Measurements from ENCODE around the gene SIRT3. TPM values are rescaled to one million over a fixed set of nuclear protein-coding genes. Genes with fewer than 3 reads are reported as not detected.

The SIRT3 gene
- total RNA-seq = 4.1 and 5.5 TPM in 2 replicates

DNA sequence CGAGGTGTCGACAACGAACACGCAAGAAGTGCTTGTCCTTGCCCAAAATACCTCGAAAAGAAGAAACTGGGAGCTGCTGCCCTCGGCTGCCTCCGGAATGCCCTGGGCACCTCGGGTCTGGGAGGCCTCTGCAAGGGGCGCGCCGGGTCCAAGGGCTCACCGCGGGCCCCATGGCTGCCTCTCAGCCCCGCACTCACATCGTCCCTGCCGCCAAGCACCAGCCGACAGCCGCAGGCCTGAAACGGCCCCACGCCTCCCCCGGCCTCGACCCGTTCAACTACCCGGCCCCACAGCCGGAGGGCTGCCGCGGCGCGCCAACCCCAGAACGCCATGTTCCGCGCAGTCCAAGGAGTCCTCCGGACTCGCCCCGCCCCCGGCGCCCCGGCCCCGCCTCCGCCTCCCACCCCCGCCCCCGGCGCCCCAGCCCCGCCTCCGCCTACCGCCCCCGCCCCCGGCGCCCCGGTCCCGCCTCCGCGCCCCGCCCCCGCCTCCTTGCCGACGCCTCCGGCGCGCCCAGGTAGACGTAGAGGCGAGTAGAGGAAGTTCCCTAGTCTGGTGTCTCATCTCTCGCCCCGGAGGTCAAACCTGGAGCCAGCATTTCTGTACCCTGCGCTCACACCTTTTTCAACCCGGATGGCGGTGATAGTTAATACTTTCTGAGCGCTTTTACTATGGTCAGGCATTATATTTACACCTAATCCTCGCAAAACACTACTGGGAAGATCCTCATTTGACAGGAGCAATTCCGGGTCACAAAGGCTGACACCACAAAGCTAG, at the start of gene SIRT3:
SIRT3 (minus strand) TSS at position 346 of the 777 bp plus-strand sequence; CDS start at position 332, 14 bp downstream.

DNA sequence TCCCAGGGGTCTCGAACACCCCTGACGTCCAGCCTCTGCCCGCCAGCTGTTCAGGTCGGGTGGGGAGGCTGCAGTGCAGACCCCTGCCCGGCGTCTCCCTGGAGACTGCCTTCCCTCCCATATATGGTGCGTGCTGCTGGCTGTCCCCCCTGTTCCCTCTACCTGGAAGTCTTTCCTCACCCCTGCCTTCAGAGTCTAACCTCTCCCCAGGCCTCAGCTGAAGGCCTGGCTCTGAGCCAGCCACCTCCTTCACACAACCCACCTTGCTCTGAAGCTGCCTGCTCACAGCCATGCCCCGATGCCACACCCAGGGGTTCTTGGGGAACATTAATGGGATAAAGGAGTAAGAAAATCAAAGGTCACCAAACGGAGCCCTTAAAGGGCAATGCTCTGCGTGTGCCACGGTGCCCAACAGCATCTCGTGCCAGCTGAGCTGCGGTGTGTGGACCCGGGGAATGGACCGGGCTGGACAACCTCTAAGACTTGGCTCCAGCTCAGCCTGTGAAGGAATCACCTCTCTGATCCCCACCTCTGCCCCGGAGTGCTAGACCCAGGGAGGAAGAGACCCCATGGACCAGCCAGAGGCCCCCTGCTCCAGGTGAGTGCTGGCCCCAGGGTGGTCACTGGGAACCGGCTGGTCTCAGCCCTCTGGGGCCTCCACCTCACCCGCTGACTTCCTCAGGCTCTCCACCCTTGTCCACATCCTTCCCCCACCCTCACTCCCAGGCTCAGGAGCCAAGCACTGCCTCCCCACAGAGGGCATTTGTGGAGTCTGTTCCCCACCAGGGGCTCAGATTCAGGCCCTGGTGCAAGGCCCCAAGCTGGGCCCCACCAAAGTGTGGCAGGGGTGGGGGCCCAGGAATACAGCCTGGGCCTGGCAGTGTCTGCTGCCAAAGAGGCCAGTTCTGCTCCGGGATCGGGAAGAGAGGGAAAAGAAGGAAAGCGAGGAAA, 42.1 kb upstream of the SIRT3 start, which contains the start of gene NLRP6:
NLRP6 (plus strand) TSS at position 407 of the 951 bp plus-strand sequence; CDS start at position 570, 163 bp downstream.

DNA sequence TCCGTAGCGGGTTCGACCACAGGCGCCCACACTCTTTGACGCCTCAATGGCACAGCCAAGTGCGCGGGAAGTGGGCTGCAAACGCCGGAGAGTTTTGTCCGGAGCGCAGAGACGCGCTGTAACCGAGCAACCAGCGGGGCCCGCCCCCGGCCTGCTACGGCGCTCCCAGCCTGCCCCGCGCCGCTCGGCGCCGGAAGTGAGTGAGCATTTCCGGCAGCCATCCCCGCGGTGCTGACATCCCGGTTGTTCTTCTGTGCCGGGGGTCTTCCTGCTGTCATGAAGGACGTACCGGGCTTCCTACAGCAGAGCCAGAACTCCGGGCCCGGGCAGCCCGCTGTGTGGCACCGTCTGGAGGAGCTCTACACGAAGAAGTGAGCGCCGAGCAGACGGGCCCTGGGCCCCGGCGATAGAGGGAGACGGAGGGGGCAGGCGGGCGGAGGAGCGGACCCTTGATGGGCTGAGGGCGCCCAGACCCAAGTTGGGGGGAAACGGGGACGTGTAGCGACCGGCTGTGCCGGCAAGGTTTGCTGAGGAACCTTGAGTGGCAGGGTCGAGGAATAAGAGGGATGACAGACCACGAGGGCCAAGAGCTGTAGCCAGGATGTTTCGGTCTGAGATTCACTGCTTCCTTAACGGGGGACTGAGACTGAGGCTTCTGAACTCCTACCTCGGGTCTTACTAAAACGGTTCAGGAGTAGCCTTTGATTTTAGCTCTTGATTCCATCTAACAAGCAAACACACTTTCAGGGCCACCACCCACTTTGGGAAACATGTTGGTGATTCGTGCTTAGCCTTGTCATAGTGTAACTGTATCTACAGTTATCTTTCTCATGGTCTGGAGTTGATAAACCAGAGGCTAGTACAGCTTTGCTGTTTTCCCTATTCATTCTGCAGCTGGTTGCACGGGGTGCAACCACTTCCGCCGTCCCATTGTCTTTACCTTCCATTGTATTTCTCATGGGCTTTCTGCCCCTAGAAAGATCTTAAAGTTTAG, 929 bp upstream of the SIRT3 start, which contains the start of gene PSMD13:
PSMD13 (plus strand) TSS at position 203 of the 994 bp plus-strand sequence; CDS start at position 277, 74 bp downstream.

DNA sequence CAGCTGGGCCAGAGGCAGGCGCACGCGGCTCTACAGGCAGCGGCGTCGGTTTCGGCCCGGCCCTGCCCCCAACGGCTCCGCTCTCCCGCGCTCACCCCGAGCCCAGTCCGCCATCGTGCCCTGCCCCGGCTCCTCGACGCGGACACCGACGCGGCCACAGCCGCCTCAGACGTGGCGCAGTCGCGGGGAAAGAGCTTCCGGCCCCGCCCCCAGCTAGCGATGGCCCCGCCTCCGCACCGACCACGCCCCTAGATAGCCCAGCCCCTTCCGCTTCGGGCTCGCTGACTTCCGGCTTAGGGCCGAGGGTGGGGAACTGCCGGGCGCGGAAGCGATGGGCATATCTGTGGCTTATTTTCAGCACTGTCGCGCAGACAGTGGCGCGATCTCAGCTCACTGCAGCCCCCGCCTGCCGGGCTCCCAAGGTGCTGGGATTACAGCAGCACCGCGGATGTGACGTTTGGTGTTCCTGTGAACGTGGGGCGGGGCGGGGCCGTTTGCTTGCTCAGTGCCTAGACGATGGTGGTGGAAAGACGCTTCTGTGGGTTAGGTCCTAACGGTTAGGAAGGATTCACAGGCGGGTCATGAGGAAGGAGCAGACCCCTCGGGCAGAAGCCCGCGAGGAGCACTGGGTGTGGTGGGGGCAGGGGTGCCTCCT, 28.8 kb downstream of the SIRT3 start, which contains the start of the genes BET1L and RIC8A:
BET1L (minus strand) TSS at position 192 of the 655 bp plus-strand sequence; CDS start at position 114, 78 bp downstream.
RIC8A (plus strand) TSS at position 501 of the 655 bp plus-strand sequence. CDS start 1,147 bp downstream, outside the sequence.

DNA sequence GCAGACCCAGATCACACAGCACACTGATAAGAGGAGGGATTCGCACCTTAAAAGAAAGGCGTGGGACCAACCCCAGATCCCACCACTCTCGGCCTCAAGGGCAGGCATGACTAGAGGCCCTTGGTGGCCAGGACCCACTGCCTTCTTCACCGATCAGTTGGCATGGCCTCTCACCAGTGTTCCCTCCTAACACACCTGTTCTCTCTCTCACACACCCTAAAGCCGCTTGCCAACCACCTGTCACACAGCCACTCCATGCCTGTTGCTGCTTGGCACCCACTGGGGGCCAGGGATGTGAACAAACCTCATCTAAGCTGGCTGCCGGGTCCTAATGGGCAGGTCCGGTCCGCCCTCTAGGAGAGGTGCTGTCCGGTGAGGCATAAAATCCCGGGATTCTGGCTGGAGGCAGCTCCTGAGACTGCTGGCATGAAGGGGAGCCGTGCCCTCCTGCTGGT, 43.4 kb downstream of the SIRT3 start, which contains the start of gene SCGB1C1:
SCGB1C1 (plus strand) TSS at position 405 of the 455 bp plus-strand sequence; CDS start at position 427, 22 bp downstream.

Other genes with a start within 250 kb of the SIRT3 start
- gene SCGB1C1, start 43.3 kb downstream of the SIRT3 start, total RNA-seq = not detected in 2 replicates
- 14.0 and 14.5 TPM in 2 replicates for gene BET1L, start 28.9 kb downstream of the SIRT3 start, total RNA-seq
- 104 and 149 TPM in 2 replicates for gene RIC8A, start 28.6 kb downstream of the SIRT3 start, total RNA-seq
- gene PSMD13, start 634 bp upstream of the SIRT3 start, total RNA-seq = 129 and 161 TPM in 2 replicates
- not detected in 2 replicates for gene NLRP6, start 42.1 kb upstream of the SIRT3 start, total RNA-seq
- 1.9 and 9.6 TPM in 2 replicates for gene PGGHG, start 52.8 kb upstream of the SIRT3 start, total RNA-seq
- gene IFITM5, start 63.2 kb upstream of the SIRT3 start, total RNA-seq = not detected in 2 replicates
- gene IFITM2, start 71.5 kb upstream of the SIRT3 start, total RNA-seq = 2.3 and 7.2 TPM in 2 replicates
- 0.43 and 7.5 TPM in 2 replicates for gene IFITM1, start 77.7 kb upstream of the SIRT3 start, total RNA-seq
- gene IFITM3, start 84.5 kb upstream of the SIRT3 start, total RNA-seq = 12.6 and 25.1 TPM in 2 replicates
- gene B4GALNT4, start 133.2 kb upstream of the SIRT3 start, total RNA-seq = 27.3 and 29.4 TPM in 2 replicates
- 290 and 382 TPM in 2 replicates for gene PKP3, start 157.9 kb upstream of the SIRT3 start, total RNA-seq
- 16.9 and 26.4 TPM in 2 replicates for gene SIGIRR, start 178.7 kb upstream of the SIRT3 start, total RNA-seq
- 7.7 and 16.4 TPM in 2 replicates for gene ANO9, start 205.7 kb upstream of the SIRT3 start, total RNA-seq
- gene PTDSS2, start 213.9 kb upstream of the SIRT3 start, total RNA-seq = 35.7 and 42.2 TPM in 2 replicates

Data from tracheal epithelial cell (primary cell).